ENCODE data around the gene MSH6.

MSH6 gene

GRCh38 chr2:47810850-47811249 is 27.9 kb downstream of the MSH6 start:
- TF ChIP-seq CTCF (IDR thresholded peaks at IDR 0.05; ENCODE audit: low read depth, low read length): no peak
- no peak for DNase-seq (ENCODE audit: extremely low read depth, low read depth)

- DNase-seq (ENCODE audit: extremely low read depth, low read depth): no peak
- TF ChIP-seq CTCF (IDR thresholded peaks at IDR 0.05; ENCODE audit: low read depth, low read length): no peak
Observed at GRCh38 chr2:47811668-47812067, 28.7 kb downstream of the MSH6 start.

GRCh38 chr2:47815764-47816163 is 32.8 kb downstream of the MSH6 start:
- no peak for TF ChIP-seq CTCF (IDR thresholded peaks at IDR 0.05; ENCODE audit: low read depth, low read length)
- DNase-seq (ENCODE audit: extremely low read depth, low read depth): no peak

- DNase-seq (ENCODE audit: extremely low read depth, low read depth): no peak
- TF ChIP-seq CTCF (IDR thresholded peaks at IDR 0.05; ENCODE audit: low read depth, low read length): no peak
Observed at GRCh38 chr2:47818777-47819176, 35.8 kb downstream of the MSH6 start.

- no peak for DNase-seq (ENCODE audit: extremely low read depth, low read depth)
- TF ChIP-seq CTCF (IDR thresholded peaks at IDR 0.05; ENCODE audit: low read depth, low read length): no peak
Observed at GRCh38 chr2:47819834-47820233, 36.9 kb downstream of the MSH6 start.

GRCh38 chr2:47822518-47822917 is 39.6 kb downstream of the MSH6 start:
- no peak for TF ChIP-seq CTCF (IDR thresholded peaks at IDR 0.05; ENCODE audit: low read depth, low read length)
- DNase-seq (ENCODE audit: extremely low read depth, low read depth): no peak

- no peak for TF ChIP-seq CTCF (IDR thresholded peaks at IDR 0.05; ENCODE audit: low read depth, low read length)
- no peak for DNase-seq (ENCODE audit: extremely low read depth, low read depth)
Observed at GRCh38 chr2:47833516-47833968, 50.6 kb downstream of the MSH6 start.

All from AG09319 (cell line).